EL (cell line): ENCODE measurements around the gene MEF2D.
A peak's percentile ranks its signal among the peaks of the same experiment; 100 is the strongest.

Source experiments
- DNase-seq: peaks from one replicate; pipeline ENCODE4 v3.0.0-alpha.2; 2016

Gene MEF2D

GRCh38 chr1:156485984-156486383 lies 14.6 kb downstream of the MEF2D start:
- no peak for DNase-seq

GRCh38 chr1:156484480-156485058 lies 16.0 kb downstream of the MEF2D start:
- DNase-seq = no peak

GRCh38 chr1:156483397-156483796 lies 17.2 kb downstream of the MEF2D start:
- DNase-seq = no peak

- no peak for DNase-seq
These were observed 18.3 kb downstream of the MEF2D start for GRCh38 chr1:156482276-156482675.

GRCh38 chr1:156481527-156481926 lies 19.0 kb downstream of the MEF2D start:
- DNase-seq = no peak

- DNase-seq = peak; percentile 44
These were observed 20.0 kb downstream of the MEF2D start for GRCh38 chr1:156480411-156481192.

GRCh38 chr1:156480016-156480370 lies 20.6 kb downstream of the MEF2D start:
- DNase-seq = no peak

- no peak for DNase-seq
These were observed 21.2 kb downstream of the MEF2D start for GRCh38 chr1:156479093-156480015.

GRCh38 chr1:156478250-156478627 lies 22.3 kb downstream of the MEF2D start:
- DNase-seq = no peak

GRCh38 chr1:156477526-156478249 lies 22.9 kb downstream of the MEF2D start:
- no peak for DNase-seq

- peak; percentile 81 for DNase-seq
These were observed 23.9 kb downstream of the MEF2D start for GRCh38 chr1:156476501-156477298.

- peak; percentile 45 for DNase-seq
These were observed 24.7 kb downstream of the MEF2D start for GRCh38 chr1:156475568-156476500.

GRCh38 chr1:156474966-156475365 lies 25.6 kb downstream of the MEF2D start:
- DNase-seq = no peak

GRCh38 chr1:156471496-156472490 lies 28.8 kb downstream of the MEF2D start:
- no peak for DNase-seq

GRCh38 chr1:156470473-156470872 lies 30.1 kb downstream of the MEF2D start:
- DNase-seq = no peak

GRCh38 chr1:156468693-156469345 lies 31.8 kb downstream of the MEF2D start:
- DNase-seq = no peak

GRCh38 chr1:156467906-156468305 lies 32.7 kb downstream of the MEF2D start:
- no peak for DNase-seq

- no peak for DNase-seq
These were observed 33.2 kb downstream of the MEF2D start for GRCh38 chr1:156467385-156467784.

GRCh38 chr1:156465747-156466365 lies 34.7 kb downstream of the MEF2D start:
- DNase-seq = no peak
